RWPE1 (cell line): ENCODE measurements around the gene ZNF185.

Source experiments
- CTCF ChIA-PET: fragments of 350-600 bp; sonication (Branson Sonifier 250); formaldehyde crosslinking; extraction: SDS; loops from one replicate; lab custom pipeline; 2021; lab: Yijun Ruan, JAX
- POLR2A ChIA-PET: fragments of 400-600 bp; formaldehyde crosslinking; extraction: SDS; loops from one replicate; lab custom pipeline; 2020; ENCODE audit warnings: antibody characterized with exemption; ENCODE audit not compliant: low non-redundant PET; lab: Yijun Ruan, JAX
- DNase-seq: peaks from one replicate; pipeline ENCODE4 v3.0.0; 2012; ENCODE audit warnings: low spot score
- H3K27ac ChIP-seq: fragments of 450-650 bp; 2 replicates; pipeline ENCODE4 v1.5.1; 2017
- CTCF ChIP-seq: fragments of 450-650 bp; conservative IDR thresholded peaks from 2 replicates; pipeline ENCODE4 v1.5.1; 2017; ENCODE audit warnings: low read depth, mild to moderate bottlenecking

ZNF185 gene

GRCh38 chrX:152866386-152866785, 31.5 kb upstream of the ZNF185 start:
- no peak for DNase-seq
- POLR2A ChIA-PET: no interaction called here
- TF ChIP-seq CTCF: no peak
- H3K27ac ChIP-seq: no peak overlapping the region
- CTCF ChIA-PET: no interaction called here

GRCh38 chrX:152869972-152870371, 27.9 kb upstream of the ZNF185 start:
- no peak overlapping the region for H3K27ac ChIP-seq
- DNase-seq: no peak
- no peak for TF ChIP-seq CTCF
- ChIA-PET CTCF (interaction anchor here (0.7 kb wide), 1 partner anchor 1131 kb away, joined by 6 read pairs; no protein-coding TSS in a partner anchor), POLR2A (no interaction called here)

DNA sequence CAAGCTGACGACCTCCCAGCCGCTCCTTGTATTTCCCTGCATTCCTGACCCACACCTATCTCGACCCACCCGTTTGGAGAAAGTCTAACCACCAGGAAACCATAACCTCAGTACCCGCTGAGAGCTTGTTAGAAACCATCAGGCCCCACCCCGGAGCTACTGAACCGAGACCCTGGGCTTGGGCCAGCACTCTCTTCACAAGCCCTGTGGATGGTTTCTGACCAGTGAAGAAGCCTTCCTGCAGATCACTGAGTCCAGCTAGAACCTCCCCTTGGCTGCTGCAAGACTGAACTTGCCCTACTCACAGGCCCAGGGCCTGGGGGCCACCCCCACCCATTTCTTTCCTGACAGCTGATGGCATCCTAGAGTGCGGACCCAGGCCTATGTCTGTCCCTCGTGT, 26.6 kb upstream of the ZNF185 start:
- POLR2A ChIA-PET: no interaction called here
- CTCF ChIA-PET: no interaction called here

DNA sequence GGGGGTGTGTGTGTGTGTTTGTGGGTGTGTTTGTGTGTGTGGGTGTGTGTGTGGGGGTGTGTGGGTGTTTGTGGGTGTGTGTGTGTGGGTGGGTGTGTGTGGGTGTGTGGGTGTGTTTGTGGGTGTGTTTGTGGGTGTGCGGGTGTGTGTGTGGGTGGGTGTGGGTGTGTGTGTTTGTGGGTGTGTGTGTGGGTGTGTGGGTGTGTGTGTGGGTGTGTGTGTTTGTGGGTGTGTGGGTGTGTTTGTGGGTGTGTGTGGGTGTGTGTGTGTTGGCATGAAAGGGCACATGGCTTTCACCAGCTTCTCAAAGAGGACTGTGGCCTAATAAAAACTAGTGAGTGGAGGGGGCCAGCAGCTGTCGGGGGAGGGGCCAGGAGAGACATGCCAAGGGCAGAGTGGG, 25.3 kb upstream of the ZNF185 start:
- POLR2A ChIA-PET: interaction anchor here (0.6 kb wide), 1 partner anchor 1976 kb away, joined by 11 read pairs; no protein-coding TSS in a partner anchor
- no peak for TF ChIP-seq CTCF
- CTCF ChIA-PET: no interaction called here
- H3K27ac ChIP-seq: no peak overlapping the region
- DNase-seq: no peak

More for the DNA sequence above, 26.6 kb upstream of the ZNF185 start:
- no peak for TF ChIP-seq CTCF
- no peak for DNase-seq
- H3K27ac ChIP-seq: peak overlapping the region; percentile 20; the same call in 1 of the 2 replicates

- no peak for DNase-seq
- CTCF ChIA-PET: interaction anchor here (0.7 kb wide), 1 partner anchor 1146 kb away, joined by 3 read pairs; no protein-coding TSS in a partner anchor
- POLR2A ChIA-PET: no interaction called here
- H3K27ac ChIP-seq: no peak overlapping the region
- TF ChIP-seq CTCF: no peak
These were observed 24.5 kb upstream of the ZNF185 start for GRCh38 chrX:152873361-152873760.

GRCh38 chrX:152876931-152877840, 20.7 kb upstream of the ZNF185 start:
- no peak for TF ChIP-seq CTCF
- peak overlapping the region; percentile 85 for H3K27ac ChIP-seq
- CTCF ChIA-PET: interaction anchor here (0.6 to 0.8 kb wide), 3 partner anchors 16 to 36 kb away, joined by 3 to 4 read pairs (median 4); no protein-coding TSS in a partner anchor
- DNase-seq: peak; percentile 26
- POLR2A ChIA-PET: no interaction called here
